ENCODE results near the gene DYSF.

DYSF gene

DNA sequence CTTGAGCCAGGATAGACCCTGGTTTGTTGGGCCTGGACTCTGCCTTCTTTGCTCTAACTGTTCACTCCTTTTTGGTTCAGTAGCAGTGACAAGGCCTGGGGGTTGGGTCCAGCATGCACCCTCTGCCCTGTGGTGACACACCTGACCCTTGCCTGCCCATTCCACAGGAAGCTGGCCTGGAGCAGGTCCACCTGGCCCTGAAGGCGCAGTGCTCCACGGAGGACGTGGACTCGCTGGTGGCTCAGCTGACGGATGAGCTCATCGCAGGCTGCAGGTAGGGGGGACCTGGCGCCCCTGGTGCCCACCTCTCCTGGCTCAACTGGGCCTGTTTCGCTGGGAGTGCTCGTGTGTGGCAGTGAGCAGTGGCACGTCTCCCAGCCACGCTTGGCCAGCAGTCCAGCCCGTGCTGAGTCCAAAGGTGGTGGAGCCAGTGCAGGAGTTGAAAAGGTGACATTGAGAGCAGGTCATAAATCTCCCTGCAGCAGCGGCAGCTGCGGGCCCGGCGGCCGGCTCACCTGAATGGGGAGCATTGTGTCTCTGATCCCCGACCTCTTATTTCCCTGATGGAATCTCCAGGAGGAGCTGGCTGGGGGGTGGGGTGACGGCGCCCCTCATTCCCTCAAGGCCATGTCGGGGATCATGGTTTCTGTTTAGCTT, 102.6 kb downstream of the DYSF start:
- H3K27me3 ChIP-seq (ENCODE audit: control insufficient read depth, low read length), result no peaks in the 10 kb centered on the region
- no peaks in the 10 kb centered on the region for H3K79me2 ChIP-seq (ENCODE audit: control insufficient read depth, low read length)
- no peak overlapping the region for H3K27ac ChIP-seq (ENCODE audit: low read depth, low read length)
- H3F3A ChIP-seq (ENCODE audit: control insufficient read depth, insufficient read depth), result no peaks in the 10 kb centered on the region
- H3K4me1 ChIP-seq (ENCODE audit: control insufficient read depth, low read length), result no peaks in the 10 kb centered on the region
- no peak overlapping the region for H3K4me3 ChIP-seq (ENCODE audit: low read length)
- H3K9me2 ChIP-seq (replicated peaks; ENCODE audit: control insufficient read depth, low read length), result no peaks in the 10 kb centered on the region
- H3K9me3 ChIP-seq (ENCODE audit: control insufficient read depth, insufficient read depth, low read length), result no peaks in the 10 kb centered on the region
- no peak overlapping the region for H3K4me2 ChIP-seq (ENCODE audit: low read length)
- no peaks in the 10 kb centered on the region for H4K20me1 ChIP-seq (ENCODE audit: control insufficient read depth, insufficient read depth, low read depth, low read length)
- no peak for TF ChIP-seq EZH2phosphoT487 (IDR thresholded peaks at IDR 0.05; ENCODE audit: borderline replicate concordance, low read length)
- TF ChIP-seq, protein P1, sequence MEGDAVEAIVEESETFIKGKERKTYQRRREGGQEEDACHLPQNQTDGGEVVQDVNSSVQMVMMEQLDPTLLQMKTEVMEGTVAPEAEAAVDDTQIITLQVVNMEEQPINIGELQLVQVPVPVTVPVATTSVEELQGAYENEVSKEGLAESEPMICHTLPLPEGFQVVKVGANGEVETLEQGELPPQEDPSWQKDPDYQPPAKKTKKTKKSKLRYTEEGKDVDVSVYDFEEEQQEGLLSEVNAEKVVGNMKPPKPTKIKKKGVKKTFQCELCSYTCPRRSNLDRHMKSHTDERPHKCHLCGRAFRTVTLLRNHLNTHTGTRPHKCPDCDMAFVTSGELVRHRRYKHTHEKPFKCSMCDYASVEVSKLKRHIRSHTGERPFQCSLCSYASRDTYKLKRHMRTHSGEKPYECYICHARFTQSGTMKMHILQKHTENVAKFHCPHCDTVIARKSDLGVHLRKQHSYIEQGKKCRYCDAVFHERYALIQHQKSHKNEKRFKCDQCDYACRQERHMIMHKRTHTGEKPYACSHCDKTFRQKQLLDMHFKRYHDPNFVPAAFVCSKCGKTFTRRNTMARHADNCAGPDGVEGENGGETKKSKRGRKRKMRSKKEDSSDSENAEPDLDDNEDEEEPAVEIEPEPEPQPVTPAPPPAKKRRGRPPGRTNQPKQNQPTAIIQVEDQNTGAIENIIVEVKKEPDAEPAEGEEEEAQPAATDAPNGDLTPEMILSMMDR (IDR thresholded peaks at IDR 0.05; ENCODE audit: low read depth, low read length, poor library complexity, severe bottlenecking), result no peak
- no peaks in the 10 kb centered on the region for H3K36me3 ChIP-seq (ENCODE audit: control insufficient read depth, low read length)

DNA sequence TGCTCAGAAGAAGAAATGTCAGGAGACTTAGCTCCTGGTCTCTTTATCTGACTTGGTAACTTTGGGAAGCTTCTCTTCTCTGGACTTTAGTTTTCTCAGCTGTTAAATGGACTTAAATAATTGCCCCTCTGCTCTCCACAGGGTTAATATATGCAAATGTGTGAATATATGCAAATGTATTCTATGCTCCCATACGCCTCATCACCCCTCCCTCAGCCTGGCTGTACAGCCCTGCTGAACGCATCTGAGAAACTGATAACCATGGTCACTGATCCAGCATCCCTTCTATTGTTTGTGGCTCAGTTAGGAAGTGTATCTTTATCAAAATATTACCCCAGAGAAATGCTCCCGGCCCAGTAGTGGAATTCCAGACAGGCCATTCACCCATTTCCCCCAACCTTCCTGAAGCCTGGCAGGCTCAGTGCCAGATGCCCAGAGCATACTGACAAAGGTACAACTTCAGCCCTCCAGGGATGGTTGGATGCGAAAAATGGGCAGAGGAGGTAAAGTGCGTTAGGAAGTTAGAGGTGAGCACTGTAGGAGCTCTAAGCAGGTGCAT, 103.4 kb downstream of the DYSF start:
- H3K79me2 ChIP-seq (ENCODE audit: control insufficient read depth, low read length), result no peaks in the 10 kb centered on the region
- TF ChIP-seq EZH2phosphoT487 (IDR thresholded peaks at IDR 0.05; ENCODE audit: borderline replicate concordance, low read length), result no peak
- TF ChIP-seq, protein P1 (IDR thresholded peaks at IDR 0.05; ENCODE audit: low read depth, low read length, poor library complexity, severe bottlenecking), result no peak
- H3K4me1 ChIP-seq (ENCODE audit: control insufficient read depth, low read length), result no peaks in the 10 kb centered on the region
- H4K20me1 ChIP-seq (ENCODE audit: control insufficient read depth, insufficient read depth, low read depth, low read length), result no peaks in the 10 kb centered on the region
- no peaks in the 10 kb centered on the region for H3K9me2 ChIP-seq (replicated peaks; ENCODE audit: control insufficient read depth, low read length)
- H3K27me3 ChIP-seq (ENCODE audit: control insufficient read depth, low read length), result no peaks in the 10 kb centered on the region
- no peak overlapping the region for H3K27ac ChIP-seq (ENCODE audit: low read depth, low read length)
- H3K4me3 ChIP-seq (ENCODE audit: low read length), result no peak overlapping the region
- no peaks in the 10 kb centered on the region for H3K9me3 ChIP-seq (ENCODE audit: control insufficient read depth, insufficient read depth, low read length)
- H3F3A ChIP-seq (ENCODE audit: control insufficient read depth, insufficient read depth), result no peaks in the 10 kb centered on the region
- H3K4me2 ChIP-seq (ENCODE audit: low read length), result no peak overlapping the region
- no peaks in the 10 kb centered on the region for H3K36me3 ChIP-seq (ENCODE audit: control insufficient read depth, low read length)

DNA sequence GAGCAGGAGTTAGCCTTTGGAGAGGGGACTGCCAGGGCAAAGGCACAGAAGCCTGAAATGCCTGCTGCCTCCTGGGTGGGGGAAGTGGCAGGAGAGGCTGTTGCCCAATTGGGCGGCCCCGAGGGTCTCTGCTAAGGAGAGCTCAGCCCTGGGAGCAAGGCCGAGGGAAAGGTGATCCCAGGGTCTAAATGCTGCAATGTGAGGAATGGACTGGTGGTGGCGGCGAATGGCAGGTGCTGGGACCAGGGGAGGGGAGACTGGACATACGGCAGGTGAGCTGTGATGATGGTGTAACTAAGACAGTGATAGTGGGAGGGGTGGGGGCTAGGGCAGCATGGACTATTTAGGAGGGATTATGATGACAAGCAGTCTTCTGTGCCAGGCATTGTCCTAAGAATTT, 104.0 kb downstream of the DYSF start:
- no peaks in the 10 kb centered on the region for H3F3A ChIP-seq (ENCODE audit: control insufficient read depth, insufficient read depth)
- H3K4me2 ChIP-seq (ENCODE audit: low read length), result no peak overlapping the region
- no peaks in the 10 kb centered on the region for H3K9me2 ChIP-seq (replicated peaks; ENCODE audit: control insufficient read depth, low read length)
- no peaks in the 10 kb centered on the region for H3K79me2 ChIP-seq (ENCODE audit: control insufficient read depth, low read length)
- H3K4me1 ChIP-seq (ENCODE audit: control insufficient read depth, low read length), result no peaks in the 10 kb centered on the region
- no peak overlapping the region for H3K4me3 ChIP-seq (ENCODE audit: low read length)
- no peaks in the 10 kb centered on the region for H3K27me3 ChIP-seq (ENCODE audit: control insufficient read depth, low read length)
- H3K27ac ChIP-seq (ENCODE audit: low read depth, low read length), result no peak overlapping the region
- H4K20me1 ChIP-seq (ENCODE audit: control insufficient read depth, insufficient read depth, low read depth, low read length), result no peaks in the 10 kb centered on the region
- H3K36me3 ChIP-seq (ENCODE audit: control insufficient read depth, low read length), result no peaks in the 10 kb centered on the region
- TF ChIP-seq EZH2phosphoT487 (IDR thresholded peaks at IDR 0.05; ENCODE audit: borderline replicate concordance, low read length), result no peak
- TF ChIP-seq, protein P1 (IDR thresholded peaks at IDR 0.05; ENCODE audit: low read depth, low read length, poor library complexity, severe bottlenecking), result no peak
- no peaks in the 10 kb centered on the region for H3K9me3 ChIP-seq (ENCODE audit: control insufficient read depth, insufficient read depth, low read length)
